ENCODE results near the gene EIF4G2. TPM values are rescaled to one million over a fixed set of nuclear protein-coding genes. Genes with fewer than 3 reads are reported as not detected.

EIF4G2 gene
- total and polyA plus RNA-seq, 10 of the 15 experiments (the other 5 are each of a cell fraction or from before 2014, with no cell fraction given), result 210 to 1,104 (median 713) TPM

- WGBS (ENCODE audit: insufficient coverage, insufficient replicate concordance, low lambda C conversion rate, missing lambda C conversion rate), result 45% methylated on average over 2 of the region's 2 CpGs
- Histone ChIP-seq H3K4me1 (ENCODE audit: control insufficient read depth, insufficient read depth, low read length) (peaks cover 4% of the 10 kb centered on the region), H2AFZ (ENCODE audit: control insufficient read depth, low read depth, low read length) (no peak overlapping the region), H4K20me1 (ENCODE audit: control insufficient read depth, insufficient read depth) (no peaks in the 10 kb centered on the region), H3K4me3 (no peak overlapping the region), H3K9me3 (replicated peaks; ENCODE audit: control insufficient read depth, insufficient read depth, low read length) (no peaks in the 10 kb centered on the region), H3K9ac (ENCODE audit: control insufficient read depth, insufficient read depth, low read length) (no peak overlapping the region), H3K27ac (ENCODE audit: control insufficient read depth, insufficient read depth) (no peak overlapping the region), H3K36me3 (ENCODE audit: control insufficient read depth in 2 of 2, insufficient read depth in 2 of 2, low read length in 1 of 2) (peaks cover 17 to 41% of the 10 kb centered on the region in 2 experiments), H3K79me2 (ENCODE audit: control insufficient read depth, insufficient read depth, low read length) (no peaks in the 10 kb centered on the region), H3K27me3 (replicated peaks in 1 of 2; ENCODE audit: control insufficient read depth in 2 of 2, insufficient read depth in 2 of 2, low read length in 1 of 2) (no peaks in the 10 kb centered on the region), H3K4me2 (ENCODE audit: control insufficient read depth, insufficient read depth) (no peak overlapping the region)
- in situ Hi-C loops (cut with MboI), result no loop called here
- SMC1A ChIA-PET (ENCODE audit: uncharacterized antibody, unreplicated experiment), result interaction anchor here (0.8 to 2.0 kb wide), 3 partner anchors 8 to 11 kb away, joined by 3 to 7 read pairs (median 3); no protein-coding TSS in a partner anchor
- intact Hi-C loops (cut with micrococcal nuclease; ENCODE audit: unreplicated experiment), result no loop called here
- RAD21 ChIA-PET (ENCODE audit: unreplicated experiment), result interaction anchor here (1.4 to 1.5 kb wide), 2 partner anchors 12 to 130 kb away, joined by 3 to 6 read pairs; partner anchors contain the start of gene EIF4G2
- BruUV-seq (replicated peaks), result no TSS peak
- POLR2A ChIA-PET, result interaction anchor here (1.0 kb wide), 1 partner anchor 11 kb away, joined by 3 read pairs; the partner anchor contains the start of gene EIF4G2
- FAIRE-seq (no peak), ATAC-seq (no peak), DNase-seq (ENCODE audit: low read depth, low spot score) (no peak)
- TF ChIP-seq PRDM15 (CRISPR knock-in tag; IDR thresholded peaks at IDR 0.05) (no peak), ETV6 (conservative IDR thresholded peaks at IDR 0.05 in 1 of 2, IDR thresholded peaks at IDR 0.05 in 1 of 2; ENCODE audit: borderline replicate concordance in 1 of 2, low read depth in 1 of 2) (no peak), ZSCAN29 (IDR thresholded peaks at IDR 0.05) (no peak), BRCA1 (IDR thresholded peaks at IDR 0.05; ENCODE audit: low read depth, low read length) (no peak), NR2F1 (conservative IDR thresholded peaks at IDR 0.05) (no peak), FOS (IDR thresholded peaks at IDR 0.05; ENCODE audit: borderline replicate concordance, extremely low read depth, insufficient read length) (no peak), ELK1 (IDR thresholded peaks at IDR 0.05; ENCODE audit: low read depth, low read length) (no peak), CHD1 (IDR thresholded peaks at IDR 0.05; ENCODE audit: low read depth, low read length) (no peak), CTCF (IDR thresholded peaks at IDR 0.05 in 2 of 3, conservative IDR thresholded peaks at IDR 0.05 in 1 of 3; ENCODE audit: control insufficient read depth in 2 of 3, extremely low read depth in 1 of 3, insufficient read depth in 1 of 3, low read depth in 3 of 3, low read length in 3 of 3) (no peak)
- CTCF ChIA-PET, result interaction anchor here (1.1 to 2.1 kb wide), 2 partner anchors 11 to 26 kb away, joined by 3 to 7 read pairs; no protein-coding TSS in a partner anchor
Measured at GRCh38 chr11:10797001-10797400, 11.7 kb downstream of the EIF4G2 start.

All from GM12878 (cell line).